Measurements from ENCODE around the gene CSNK1A1.
A peak's percentile ranks its signal among the peaks of the same experiment; 100 is the strongest.

The CSNK1A1 gene

DNA sequence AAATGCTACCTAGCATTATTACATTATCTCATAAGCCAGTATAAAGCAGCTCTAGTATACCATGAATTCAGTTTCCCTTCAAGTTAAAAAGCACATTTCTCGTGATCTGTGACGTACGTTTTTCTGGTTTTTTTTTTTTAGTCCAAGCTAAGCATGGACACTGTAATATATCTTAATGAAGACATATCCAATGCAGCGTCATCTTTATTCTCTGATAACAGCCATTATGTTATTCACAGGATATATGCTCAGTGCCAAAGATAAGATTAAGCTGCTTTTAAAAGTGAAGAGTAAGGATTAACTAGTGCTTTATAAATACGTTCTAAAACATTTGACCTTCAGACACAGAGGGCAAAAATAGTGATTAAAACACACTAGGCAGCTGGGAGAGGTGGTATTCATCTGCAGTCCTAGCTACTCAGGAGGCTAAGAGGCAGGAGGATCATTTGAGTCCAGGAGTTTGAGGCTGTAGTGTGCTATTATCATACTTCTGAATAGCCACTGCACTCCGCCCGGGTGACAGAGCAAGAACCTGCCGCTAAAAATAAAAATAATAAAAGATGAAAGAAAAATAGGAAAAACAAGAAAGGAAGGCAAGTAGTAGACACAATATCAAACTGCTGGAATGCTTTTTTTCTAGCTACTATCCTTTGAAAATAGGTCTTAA lies 7.7 kb downstream of the CSNK1A1 start:
- TF ChIP-seq, protein P1, sequence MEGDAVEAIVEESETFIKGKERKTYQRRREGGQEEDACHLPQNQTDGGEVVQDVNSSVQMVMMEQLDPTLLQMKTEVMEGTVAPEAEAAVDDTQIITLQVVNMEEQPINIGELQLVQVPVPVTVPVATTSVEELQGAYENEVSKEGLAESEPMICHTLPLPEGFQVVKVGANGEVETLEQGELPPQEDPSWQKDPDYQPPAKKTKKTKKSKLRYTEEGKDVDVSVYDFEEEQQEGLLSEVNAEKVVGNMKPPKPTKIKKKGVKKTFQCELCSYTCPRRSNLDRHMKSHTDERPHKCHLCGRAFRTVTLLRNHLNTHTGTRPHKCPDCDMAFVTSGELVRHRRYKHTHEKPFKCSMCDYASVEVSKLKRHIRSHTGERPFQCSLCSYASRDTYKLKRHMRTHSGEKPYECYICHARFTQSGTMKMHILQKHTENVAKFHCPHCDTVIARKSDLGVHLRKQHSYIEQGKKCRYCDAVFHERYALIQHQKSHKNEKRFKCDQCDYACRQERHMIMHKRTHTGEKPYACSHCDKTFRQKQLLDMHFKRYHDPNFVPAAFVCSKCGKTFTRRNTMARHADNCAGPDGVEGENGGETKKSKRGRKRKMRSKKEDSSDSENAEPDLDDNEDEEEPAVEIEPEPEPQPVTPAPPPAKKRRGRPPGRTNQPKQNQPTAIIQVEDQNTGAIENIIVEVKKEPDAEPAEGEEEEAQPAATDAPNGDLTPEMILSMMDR (conservative IDR thresholded peaks at IDR 0.05; ENCODE audit: low read length): no peak
- TF ChIP-seq EZH2phosphoT487 (IDR thresholded peaks at IDR 0.05; ENCODE audit: borderline replicate concordance): no peak
- Histone ChIP-seq H3K36me3 (ENCODE audit: insufficient read depth, low read length) (peaks cover 51% of the 10 kb centered on the region), H3K9me3 (ENCODE audit: insufficient read depth, low read depth, low read length) (no peaks in the 10 kb centered on the region), H3K4me2 (ENCODE audit: low read depth, low read length, poor library complexity, severe bottlenecking) (peak overlapping the region; percentile 50), H3K4me1 (ENCODE audit: insufficient read depth, low read length, poor library complexity, severe bottlenecking) (peaks cover 37% of the 10 kb centered on the region), H3K27me3 (ENCODE audit: insufficient read depth, low read length, poor library complexity, severe bottlenecking) (no peaks in the 10 kb centered on the region), H3F3A (ENCODE audit: low read depth) (no peaks in the 10 kb centered on the region), H3K9ac (ENCODE audit: low read depth, low read length, poor library complexity, severe bottlenecking) (peak overlapping the region; percentile 22), H3K4me3 (ENCODE audit: low read length, poor library complexity, severe bottlenecking) (no peak overlapping the region), H2AFZ (ENCODE audit: low read length) (no peak overlapping the region), H3K79me2 (ENCODE audit: insufficient read depth, low read length) (peaks cover 96% of the 10 kb centered on the region), H3K9me2 (replicated peaks; ENCODE audit: low read depth, low read length) (no peaks in the 10 kb centered on the region), H4K20me1 (ENCODE audit: insufficient read depth, low read length, poor library complexity, severe bottlenecking) (peaks cover 91% of the 10 kb centered on the region)

- H3K27me3 ChIP-seq (ENCODE audit: insufficient read depth, low read length, poor library complexity, severe bottlenecking): no peaks in the 10 kb centered on the region
- no peak overlapping the region for H2AFZ ChIP-seq (ENCODE audit: low read length)
- peaks cover 96% of the 10 kb centered on the region for H3K79me2 ChIP-seq (ENCODE audit: insufficient read depth, low read length)
- H3K36me3 ChIP-seq (ENCODE audit: insufficient read depth, low read length): peaks cover 56% of the 10 kb centered on the region
- no peak overlapping the region for H3K9ac ChIP-seq (ENCODE audit: low read depth, low read length, poor library complexity, severe bottlenecking)
- no peaks in the 10 kb centered on the region for H3K9me3 ChIP-seq (ENCODE audit: insufficient read depth, low read depth, low read length)
- H4K20me1 ChIP-seq (ENCODE audit: insufficient read depth, low read length, poor library complexity, severe bottlenecking): peaks cover 92% of the 10 kb centered on the region
- no peaks in the 10 kb centered on the region for H3F3A ChIP-seq (ENCODE audit: low read depth)
- TF ChIP-seq, protein P1 (conservative IDR thresholded peaks at IDR 0.05; ENCODE audit: low read length): no peak
- TF ChIP-seq EZH2phosphoT487 (IDR thresholded peaks at IDR 0.05; ENCODE audit: borderline replicate concordance): no peak
- no peak overlapping the region for H3K4me3 ChIP-seq (ENCODE audit: low read length, poor library complexity, severe bottlenecking)
- H3K4me1 ChIP-seq (ENCODE audit: insufficient read depth, low read length, poor library complexity, severe bottlenecking): peaks cover 27% of the 10 kb centered on the region
- H3K4me2 ChIP-seq (ENCODE audit: low read depth, low read length, poor library complexity, severe bottlenecking): peak overlapping the region; percentile 49
- no peaks in the 10 kb centered on the region for H3K9me2 ChIP-seq (replicated peaks; ENCODE audit: low read depth, low read length)
Measured at GRCh38 chr5:149541893-149542292, 9.3 kb downstream of the CSNK1A1 start.

- H4K20me1 ChIP-seq (ENCODE audit: insufficient read depth, low read length, poor library complexity, severe bottlenecking): peaks cover 92% of the 10 kb centered on the region
- H3K4me1 ChIP-seq (ENCODE audit: insufficient read depth, low read length, poor library complexity, severe bottlenecking): peaks cover 24% of the 10 kb centered on the region
- peak overlapping the region; percentile 22 for H3K4me3 ChIP-seq (ENCODE audit: low read length, poor library complexity, severe bottlenecking)
- H2AFZ ChIP-seq (ENCODE audit: low read length): no peak overlapping the region
- no peaks in the 10 kb centered on the region for H3K9me3 ChIP-seq (ENCODE audit: insufficient read depth, low read depth, low read length)
- TF ChIP-seq, protein P1 (conservative IDR thresholded peaks at IDR 0.05; ENCODE audit: low read length): no peak
- TF ChIP-seq EZH2phosphoT487 (IDR thresholded peaks at IDR 0.05; ENCODE audit: borderline replicate concordance): no peak
- H3K79me2 ChIP-seq (ENCODE audit: insufficient read depth, low read length): peaks cover 96% of the 10 kb centered on the region
- no peaks in the 10 kb centered on the region for H3K9me2 ChIP-seq (replicated peaks; ENCODE audit: low read depth, low read length)
- H3K9ac ChIP-seq (ENCODE audit: low read depth, low read length, poor library complexity, severe bottlenecking): peak overlapping the region; percentile 9
- H3K27me3 ChIP-seq (ENCODE audit: insufficient read depth, low read length, poor library complexity, severe bottlenecking): no peaks in the 10 kb centered on the region
- H3K4me2 ChIP-seq (ENCODE audit: low read depth, low read length, poor library complexity, severe bottlenecking): peak overlapping the region; percentile 62
- no peaks in the 10 kb centered on the region for H3F3A ChIP-seq (ENCODE audit: low read depth)
- H3K36me3 ChIP-seq (ENCODE audit: insufficient read depth, low read length): peaks cover 61% of the 10 kb centered on the region
Measured at GRCh38 chr5:149540089-149540488, 11.2 kb downstream of the CSNK1A1 start.

Data from Loucy (cell line).